NCI-H2196 treated with DMSO at 0.1 percent for 48 hours (cell line): Measurements from ENCODE around the gene CLSTN2.

ENCODE experiments used
- DNase-seq: peaks from one replicate; lab custom pipeline; 2025; ENCODE audit not compliant: unreplicated experiment; lab: John Stamatoyannopoulos, UW

The CLSTN2 gene

GRCh38 chr3:140224307-140224706 lies 289.3 kb downstream of the CLSTN2 start:
- no peak for DNase-seq

- DNase-seq: no peak
Observed at GRCh38 chr3:140225996-140226395, 291.0 kb downstream of the CLSTN2 start.

GRCh38 chr3:140233702-140234101 lies 298.7 kb downstream of the CLSTN2 start:
- no peak for DNase-seq

GRCh38 chr3:140234256-140234655 lies 299.3 kb downstream of the CLSTN2 start:
- DNase-seq: no peak

GRCh38 chr3:140236836-140237501 lies 302.0 kb downstream of the CLSTN2 start:
- no peak for DNase-seq

GRCh38 chr3:140238646-140239314 lies 303.8 kb downstream of the CLSTN2 start:
- DNase-seq: no peak

- DNase-seq: no peak
Observed at GRCh38 chr3:140242818-140243276, 307.9 kb downstream of the CLSTN2 start.

GRCh38 chr3:140243575-140243974 lies 308.6 kb downstream of the CLSTN2 start:
- DNase-seq: no peak

GRCh38 chr3:140244893-140245292 lies 309.9 kb downstream of the CLSTN2 start:
- no peak for DNase-seq

- no peak for DNase-seq
Observed at GRCh38 chr3:140246578-140246977, 311.6 kb downstream of the CLSTN2 start.

- DNase-seq: no peak
Observed at GRCh38 chr3:140247775-140248174, 312.8 kb downstream of the CLSTN2 start.

GRCh38 chr3:140249188-140249587 lies 314.2 kb downstream of the CLSTN2 start:
- DNase-seq: no peak

GRCh38 chr3:140250010-140250855 lies 315.2 kb downstream of the CLSTN2 start:
- DNase-seq: no peak

- DNase-seq: no peak
Observed at GRCh38 chr3:140250945-140251344, 316.0 kb downstream of the CLSTN2 start.

- no peak for DNase-seq
Observed at GRCh38 chr3:140251678-140252077, 316.7 kb downstream of the CLSTN2 start.

GRCh38 chr3:140252812-140253656 lies 318.0 kb downstream of the CLSTN2 start:
- no peak for DNase-seq

GRCh38 chr3:140258222-140258724 lies 323.3 kb downstream of the CLSTN2 start:
- no peak for DNase-seq

- no peak for DNase-seq
Observed at GRCh38 chr3:140265302-140265701, 330.3 kb downstream of the CLSTN2 start.

- DNase-seq: no peak
Observed at GRCh38 chr3:140268103-140268502, 333.1 kb downstream of the CLSTN2 start.

GRCh38 chr3:140268610-140269009 lies 333.6 kb downstream of the CLSTN2 start:
- DNase-seq: no peak

GRCh38 chr3:140270329-140270728 lies 335.3 kb downstream of the CLSTN2 start:
- no peak for DNase-seq
